ES-I3 (cell line): ENCODE measurements around the gene ZNF784.

Experiments used
- H3K36me3 ChIP-seq: 2 replicates; pipeline ENCODE4 v1.6.1; 2013; ENCODE audit warnings: mild to moderate bottlenecking, low read length, control low read depth, moderate library complexity; ENCODE audit not compliant: insufficient read depth
- H3K4me1 ChIP-seq: 2 replicates; pipeline ENCODE4 v1.6.1; 2013; ENCODE audit warnings: mild to moderate bottlenecking, control low read depth, low read length; ENCODE audit not compliant: insufficient read depth
- H3K9ac ChIP-seq: 2 replicates; pipeline ENCODE4 v1.6.1; 2013; ENCODE audit warnings: low read depth, mild to moderate bottlenecking, low read length, moderate library complexity
- H3K9me3 ChIP-seq: 2 replicates; pipeline ENCODE4 v1.6.1; 2013; ENCODE audit warnings: mild to moderate bottlenecking, low read length, moderate library complexity; ENCODE audit not compliant: control insufficient read depth, insufficient read depth

The ZNF784 gene

DNA sequence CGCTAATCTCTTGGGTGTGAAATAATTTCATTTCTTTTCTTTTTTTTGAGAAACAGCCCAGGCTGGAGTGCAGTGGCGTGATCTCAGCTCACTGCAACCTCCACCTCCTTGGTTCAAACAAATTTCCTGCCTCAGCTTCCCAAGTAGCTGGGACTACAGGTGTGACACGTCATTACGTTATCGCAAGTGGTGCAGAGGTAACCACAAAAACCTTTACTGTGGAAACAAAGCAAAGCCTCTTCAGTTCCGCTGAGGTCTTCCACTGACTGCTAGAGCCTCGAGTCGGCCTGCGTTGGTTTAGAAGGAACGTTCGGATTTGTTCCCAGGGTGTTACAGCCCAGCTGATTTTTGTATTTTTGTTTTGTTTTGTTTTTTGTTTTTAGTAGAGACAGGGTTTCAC is 2.0 kb upstream of the ZNF784 start:
- no peaks in the 10 kb centered on the region; the same call in 1 of the 2 replicates for H3K36me3 ChIP-seq

DNA sequence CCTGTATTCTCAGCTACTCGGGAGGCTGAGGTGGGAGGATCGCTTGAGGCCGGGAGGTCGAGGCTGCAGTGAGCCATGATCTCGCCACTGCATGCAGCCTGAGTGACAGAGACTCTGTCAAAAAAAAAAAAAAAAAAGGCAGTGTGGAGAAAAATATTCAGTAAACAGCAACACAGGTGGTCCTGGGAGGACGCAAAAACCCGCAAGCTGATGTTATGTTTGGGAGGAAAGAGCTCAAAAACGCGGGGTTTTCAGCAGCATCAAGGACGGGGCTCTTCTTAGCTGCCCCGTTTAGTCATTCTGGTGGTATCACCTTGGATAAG is 599 bp upstream of the ZNF784 start:
- Histone ChIP-seq H3K9ac (peak overlapping the region; percentile 54; the same call in 1 of the 2 replicates), H3K9me3 (no peaks in the 10 kb centered on the region), H3K36me3 (no peaks in the 10 kb centered on the region; the same call in 1 of the 2 replicates), H3K4me1 (no peaks in the 10 kb centered on the region)

More for the DNA sequence above, 2.0 kb upstream of the ZNF784 start:
- Histone ChIP-seq H3K4me1 (no peaks in the 10 kb centered on the region), H3K9me3 (no peaks in the 10 kb centered on the region), H3K9ac (no peak overlapping the region)

DNA sequence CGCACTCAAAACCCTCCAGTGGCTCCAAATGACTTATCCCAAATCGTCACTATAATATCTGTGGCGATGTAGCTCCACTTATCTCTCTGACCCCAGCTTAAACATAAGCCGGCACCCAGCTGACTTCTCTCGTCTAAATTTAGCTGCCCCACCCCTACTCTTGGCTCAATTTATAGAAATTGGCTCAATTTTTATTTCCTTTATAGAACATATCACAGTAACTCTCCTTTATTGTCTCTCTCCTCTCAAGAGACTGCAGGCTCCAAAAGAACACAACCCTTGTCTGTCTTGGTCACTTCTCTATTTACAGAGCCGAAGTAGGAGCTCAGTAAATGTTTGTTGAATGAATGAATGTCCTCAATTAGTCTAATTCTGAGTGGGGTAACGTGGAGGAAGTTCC is 805 bp downstream of the ZNF784 start:
- Histone ChIP-seq H3K9me3 (no peaks in the 10 kb centered on the region), H3K4me1 (no peaks in the 10 kb centered on the region), H3K9ac (peak overlapping the region; percentile 31; the same call in 1 of the 2 replicates), H3K36me3 (no peaks in the 10 kb centered on the region; the same call in 1 of the 2 replicates)

DNA sequence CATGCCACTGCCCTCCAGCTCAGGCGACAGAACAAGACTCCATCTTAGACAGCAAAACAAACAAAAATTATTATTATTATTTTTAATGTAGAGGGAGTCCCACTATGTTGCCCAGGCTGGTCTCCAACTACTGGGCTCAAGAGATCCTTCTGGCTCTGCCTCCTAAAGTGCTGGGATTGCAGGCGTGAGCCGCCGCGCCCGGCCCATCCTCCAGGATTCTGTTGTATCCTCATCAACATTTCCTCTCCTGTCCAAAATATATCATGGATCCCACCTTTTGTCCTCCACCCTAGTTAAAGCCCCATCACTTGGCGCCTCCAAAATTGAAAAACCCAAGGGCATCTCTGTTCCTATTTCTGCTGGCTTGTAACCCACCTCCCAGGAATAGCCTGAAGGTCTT is 1.2 kb downstream of the ZNF784 start:
- Histone ChIP-seq H3K4me1 (no peaks in the 10 kb centered on the region), H3K9ac (no peak overlapping the region), H3K9me3 (no peaks in the 10 kb centered on the region), H3K36me3 (no peaks in the 10 kb centered on the region; the same call in 1 of the 2 replicates)

DNA sequence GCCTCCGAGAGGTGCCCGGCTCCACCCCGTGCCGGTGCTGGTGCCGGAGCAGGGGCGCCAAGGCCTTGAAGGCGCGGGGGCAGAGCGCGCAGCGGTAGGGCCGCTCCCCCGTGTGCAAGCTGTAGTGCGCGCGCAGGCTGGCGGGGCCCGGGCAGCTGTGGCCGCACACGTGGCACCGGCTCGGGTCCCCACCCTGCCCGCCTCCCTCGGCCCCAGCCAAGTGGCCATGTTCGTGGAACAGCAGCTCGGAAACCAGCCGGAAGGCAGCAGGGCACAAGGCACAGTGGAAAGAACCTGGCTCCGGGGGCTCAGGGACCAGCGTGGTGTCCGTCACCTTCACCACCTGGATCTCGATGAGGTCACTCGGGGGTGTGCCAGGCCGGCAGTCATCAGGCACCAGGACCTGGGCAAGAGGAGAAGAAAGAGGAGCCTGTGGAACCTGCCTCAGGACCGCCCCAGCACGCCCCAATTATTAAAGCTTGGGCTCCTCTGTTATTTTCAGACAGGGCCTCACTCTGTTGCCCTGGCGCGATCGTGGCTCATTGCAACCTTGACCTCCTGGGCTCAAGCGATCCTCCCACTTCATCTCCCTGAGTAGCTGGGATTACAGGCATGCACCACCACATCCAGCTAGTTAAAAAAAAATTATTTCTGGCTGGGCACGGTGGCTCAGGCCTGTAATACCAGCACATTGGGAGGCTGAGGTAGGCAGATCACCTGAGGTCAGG is 2.0 kb downstream of the ZNF784 start:
- H3K36me3 ChIP-seq, result peaks cover 3% of the 10 kb centered on the region
- no peaks in the 10 kb centered on the region for H3K4me1 ChIP-seq
- no peaks in the 10 kb centered on the region for H3K9me3 ChIP-seq
- no peak overlapping the region for H3K9ac ChIP-seq

DNA sequence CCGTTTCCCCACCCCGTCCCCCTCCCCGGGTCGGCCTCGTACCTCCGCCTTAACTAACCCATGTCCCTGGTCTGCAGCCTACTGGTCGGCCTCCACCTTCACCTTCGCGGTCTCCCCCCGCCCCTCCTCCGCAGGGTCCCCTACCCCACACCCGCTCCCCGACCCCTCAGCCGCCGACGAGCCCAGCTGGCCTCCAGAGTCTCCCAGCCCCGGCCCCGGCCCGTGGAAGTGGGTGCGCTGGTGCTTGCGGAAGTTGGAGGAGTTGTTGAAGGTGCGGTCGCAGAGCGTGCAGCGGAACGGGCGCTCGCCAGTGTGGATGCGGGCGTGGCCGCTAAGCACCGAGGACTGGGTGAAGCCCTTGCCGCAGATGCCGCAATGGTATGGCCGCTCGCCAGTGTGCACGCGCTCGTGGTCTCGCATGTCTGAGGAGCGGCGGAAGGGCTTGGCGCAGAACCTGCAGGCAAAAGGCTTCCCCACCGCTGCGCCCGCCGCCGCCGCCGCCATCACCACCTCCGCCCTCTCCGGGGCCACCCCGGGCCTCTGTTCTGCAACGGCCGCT is 2.6 kb downstream of the ZNF784 start:
- Histone ChIP-seq H3K4me1 (no peaks in the 10 kb centered on the region), H3K9me3 (no peaks in the 10 kb centered on the region), H3K36me3 (peaks cover 6% of the 10 kb centered on the region), H3K9ac (no peak overlapping the region)

DNA sequence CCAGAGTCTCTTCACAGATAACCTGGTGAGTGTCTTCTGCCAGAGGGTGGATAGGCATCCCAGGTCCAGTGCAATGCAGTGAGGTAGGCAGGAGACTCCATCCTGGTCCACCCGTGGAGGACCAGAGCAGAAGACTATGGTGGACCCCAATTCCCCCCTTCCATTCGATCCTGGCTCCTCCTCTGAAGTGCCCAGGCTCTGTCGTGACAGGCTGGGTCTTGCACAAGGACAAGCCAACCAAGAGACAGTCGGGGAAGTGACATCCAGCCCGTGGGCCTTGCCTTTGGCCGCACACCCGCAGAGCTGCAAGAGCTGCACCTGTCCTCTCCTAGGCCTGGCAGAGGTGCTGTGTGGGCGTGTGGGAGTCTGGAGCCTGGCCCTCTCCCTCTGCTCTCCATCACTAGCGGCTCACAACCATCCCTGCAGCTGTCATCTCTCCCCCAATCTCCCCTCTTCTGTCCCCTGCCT is 3.1 kb downstream of the ZNF784 start:
- Histone ChIP-seq H3K4me1 (no peaks in the 10 kb centered on the region), H3K9me3 (no peaks in the 10 kb centered on the region), H3K9ac (no peak overlapping the region), H3K36me3 (peaks cover 6% of the 10 kb centered on the region)

DNA sequence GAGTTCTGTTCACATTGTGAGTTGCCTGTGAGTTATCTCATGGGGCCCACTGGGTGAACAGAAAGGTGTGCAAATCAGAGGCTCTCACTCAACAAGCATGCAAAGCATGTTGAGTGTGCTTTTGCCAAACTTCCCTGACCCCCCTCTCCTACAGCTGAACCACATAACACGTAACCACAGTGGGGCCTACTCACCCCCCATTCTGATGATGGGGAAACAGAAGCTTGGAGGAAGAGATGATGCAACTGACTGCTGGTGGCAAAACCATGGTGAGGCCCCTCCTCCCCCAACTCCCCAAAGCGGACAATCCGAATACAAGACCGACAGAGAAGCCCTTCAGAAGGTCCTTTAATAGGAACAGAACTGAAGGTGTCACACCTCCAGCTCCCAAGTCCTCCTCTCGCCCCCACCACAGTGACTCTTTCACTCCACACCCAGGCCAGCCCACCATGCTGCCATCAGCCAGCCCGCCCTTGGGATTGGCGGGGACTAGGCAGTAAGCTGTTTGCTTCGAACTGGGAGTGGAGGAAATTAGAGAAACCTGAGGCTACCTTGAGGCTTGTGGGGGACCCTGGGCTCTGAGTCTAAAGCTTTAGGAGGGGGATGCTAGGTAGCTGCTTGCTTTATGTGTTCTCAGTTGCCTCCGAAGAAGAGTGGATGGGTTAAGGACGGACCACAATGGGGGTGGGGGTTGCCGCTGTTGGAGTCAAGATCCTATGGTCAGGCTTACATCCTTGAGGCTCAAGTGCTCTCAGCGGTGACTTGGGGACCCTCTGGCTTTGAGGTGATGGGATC is 3.8 kb downstream of the ZNF784 start:
- H3K9me3 ChIP-seq, result no peaks in the 10 kb centered on the region
- H3K4me1 ChIP-seq, result no peaks in the 10 kb centered on the region
- H3K36me3 ChIP-seq, result peaks cover 6% of the 10 kb centered on the region
- no peak overlapping the region for H3K9ac ChIP-seq

DNA sequence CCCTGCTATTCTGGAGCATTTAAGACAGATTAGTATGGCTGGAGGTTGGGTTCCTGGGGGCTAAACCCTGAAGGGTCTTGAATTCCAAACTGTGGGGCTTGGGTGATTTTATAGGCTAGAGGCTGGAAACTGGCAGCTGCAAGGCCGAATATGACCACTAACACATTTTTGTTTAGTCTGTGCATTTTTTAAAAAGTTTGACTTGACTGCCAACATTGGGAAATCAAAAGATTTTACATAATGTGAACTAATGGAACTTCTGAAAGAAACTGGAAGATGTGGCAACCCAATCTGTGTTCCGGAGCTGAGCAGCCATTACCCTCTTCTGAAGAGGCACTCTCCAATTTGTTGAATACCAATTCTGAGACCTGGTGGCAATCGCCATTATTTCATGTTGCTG is 5.1 kb downstream of the ZNF784 start:
- H3K4me1 ChIP-seq, result no peaks in the 10 kb centered on the region
- no peaks in the 10 kb centered on the region for H3K9me3 ChIP-seq
- H3K9ac ChIP-seq, result no peak overlapping the region
- H3K36me3 ChIP-seq, result peaks cover 6% of the 10 kb centered on the region

DNA sequence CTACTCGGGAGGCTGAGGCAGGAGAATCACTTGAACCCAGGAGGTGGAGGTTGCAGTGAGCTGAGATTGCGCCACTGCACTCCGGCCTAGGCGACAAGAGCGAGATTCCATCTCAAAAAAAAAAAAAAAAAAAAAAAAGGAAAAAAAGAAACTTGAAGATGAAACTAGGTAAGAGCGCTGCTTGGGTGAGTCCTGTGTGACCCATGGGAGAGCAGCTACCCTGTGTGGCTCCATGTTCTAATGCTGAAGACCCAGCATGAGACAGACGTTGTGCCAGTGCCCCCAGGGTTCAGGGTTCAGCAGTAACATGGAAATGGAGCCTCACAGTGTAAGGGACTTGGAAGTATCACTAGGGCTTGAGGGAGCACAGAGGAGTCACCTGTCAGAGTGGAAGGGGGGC is 5.9 kb downstream of the ZNF784 start:
- Histone ChIP-seq H3K9ac (no peak overlapping the region), H3K9me3 (no peaks in the 10 kb centered on the region), H3K4me1 (no peaks in the 10 kb centered on the region), H3K36me3 (peaks cover 6% of the 10 kb centered on the region)

DNA sequence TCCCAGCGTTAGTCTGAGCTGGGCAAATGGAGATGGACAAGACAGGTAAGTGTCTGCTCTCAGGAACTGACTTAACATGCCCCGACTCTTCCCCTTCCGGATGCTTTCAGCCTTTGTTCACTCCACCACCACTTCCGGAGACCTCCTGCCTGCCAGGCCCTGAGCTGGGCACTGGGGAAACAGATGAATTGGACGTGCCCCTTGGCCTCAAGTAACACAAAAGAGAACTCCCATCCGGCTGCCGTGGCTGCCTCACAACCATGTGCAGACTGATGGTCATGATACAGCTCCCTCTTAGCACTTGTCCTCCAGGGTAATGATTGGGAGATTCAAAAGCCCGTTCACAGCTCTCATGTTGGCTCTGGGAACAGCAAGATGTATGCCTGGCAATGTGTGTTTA is 6.9 kb downstream of the ZNF784 start:
- H3K9me3 ChIP-seq, result no peaks in the 10 kb centered on the region
- H3K9ac ChIP-seq, result no peak overlapping the region
- no peaks in the 10 kb centered on the region for H3K4me1 ChIP-seq
- peaks cover 6% of the 10 kb centered on the region for H3K36me3 ChIP-seq

DNA sequence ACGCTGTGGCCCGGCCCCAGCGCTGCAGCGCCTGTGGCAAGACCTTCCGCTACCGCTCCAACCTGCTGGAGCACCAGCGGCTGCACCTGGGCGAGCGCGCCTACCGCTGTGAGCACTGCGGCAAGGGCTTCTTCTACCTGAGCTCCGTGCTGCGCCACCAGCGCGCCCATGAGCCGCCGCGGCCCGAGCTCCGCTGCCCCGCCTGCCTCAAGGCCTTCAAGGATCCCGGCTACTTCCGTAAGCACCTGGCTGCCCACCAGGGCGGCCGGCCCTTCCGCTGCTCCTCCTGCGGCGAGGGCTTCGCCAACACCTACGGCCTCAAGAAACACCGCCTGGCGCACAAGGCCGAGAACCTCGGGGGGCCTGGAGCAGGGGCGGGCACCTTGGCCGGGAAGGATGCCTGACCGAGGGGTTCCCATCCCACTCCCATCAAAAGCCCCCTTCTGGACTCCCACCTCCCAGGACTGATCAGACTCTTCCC is 7.9 kb downstream of the ZNF784 start:
- H3K4me1 ChIP-seq, result no peaks in the 10 kb centered on the region
- no peak overlapping the region for H3K9ac ChIP-seq
- peaks cover 6% of the 10 kb centered on the region for H3K36me3 ChIP-seq
- H3K9me3 ChIP-seq, result no peaks in the 10 kb centered on the region

DNA sequence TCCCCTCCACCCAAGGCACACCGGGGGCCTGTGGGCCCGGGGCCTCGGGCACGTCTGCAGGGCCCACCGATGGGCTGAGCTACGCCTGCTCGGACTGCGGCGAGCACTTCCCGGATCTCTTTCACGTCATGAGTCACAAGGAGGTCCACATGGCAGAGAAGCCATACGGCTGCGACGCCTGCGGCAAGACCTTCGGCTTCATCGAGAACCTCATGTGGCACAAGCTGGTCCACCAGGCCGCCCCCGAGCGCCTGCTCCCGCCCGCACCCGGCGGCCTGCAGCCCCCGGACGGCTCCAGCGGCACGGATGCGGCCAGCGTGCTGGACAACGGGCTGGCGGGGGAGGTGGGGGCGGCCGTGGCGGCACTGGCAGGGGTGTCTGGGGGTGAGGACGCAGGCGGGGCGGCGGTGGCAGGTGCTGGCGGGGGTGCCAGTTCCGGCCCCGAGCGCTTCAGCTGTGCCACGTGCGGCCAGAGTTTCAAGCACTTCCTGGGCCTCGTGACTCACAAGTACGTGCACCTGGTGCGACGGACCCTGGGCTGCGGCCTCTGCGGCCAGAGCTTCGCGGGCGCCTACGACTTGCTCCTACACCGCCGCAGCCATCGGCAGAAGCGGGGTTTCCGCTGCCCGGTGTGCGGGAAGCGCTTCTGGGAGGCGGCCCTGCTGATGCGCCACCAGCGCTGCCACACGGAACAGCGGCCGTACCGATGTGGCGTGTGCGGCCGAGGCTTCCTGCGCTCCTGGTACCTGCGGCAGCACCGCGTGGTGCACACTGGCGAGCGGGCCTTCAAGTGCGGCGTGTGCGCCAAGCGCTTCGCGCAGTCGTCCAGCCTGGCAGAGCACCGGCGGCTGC is 8.6 kb downstream of the ZNF784 start:
- H3K9ac ChIP-seq, result no peak overlapping the region
- peaks cover 6% of the 10 kb centered on the region for H3K36me3 ChIP-seq
- H3K9me3 ChIP-seq, result no peaks in the 10 kb centered on the region
- H3K4me1 ChIP-seq, result no peaks in the 10 kb centered on the region
